Neural cell (in vitro differentiated cells): ENCODE results near the gene TNFAIP8L3. TPM values are rescaled to one million over a fixed set of nuclear protein-coding genes. Genes with fewer than 3 reads are reported as not detected.

Source experiments
- H2AFZ ChIP-seq: fragments of 200-600, 300-800 bp; sonication (generic), shearing (Covaris generic); 2 replicates; pipeline ENCODE4 v1.6.0; 2014; ENCODE audit warnings: low read depth, mild to moderate bottlenecking, antibody characterized with exemption, low read length, moderate library complexity
- H3F3A ChIP-seq: fragments of 200-600 bp; shearing (Covaris generic); 2 replicates; pipeline ENCODE4 v1.6.1; 2016; ENCODE audit warnings: mild to moderate bottlenecking, moderate library complexity, mixed read lengths, antibody characterized with exemption, low read length; ENCODE audit not compliant: insufficient read depth, poor library complexity, severe bottlenecking
- H3K27ac ChIP-seq: fragments of 200-600, 300-800 bp; sonication (generic), shearing (Covaris generic); 2 replicates; pipeline ENCODE4 v1.5.1; 2014; ENCODE audit warnings: mild to moderate bottlenecking, low read length, moderate library complexity
- H3K27me3 ChIP-seq: fragments of 300-800, 200-600 bp; sonication (generic), shearing (Covaris generic); 2 replicates; pipeline ENCODE4 v1.6.0; 2014; ENCODE audit warnings: mild to moderate bottlenecking, low read depth, low read length, moderate library complexity; ENCODE audit not compliant: insufficient read depth
- H3K36me3 ChIP-seq: fragments of 300-800, 200-600 bp; sonication (generic), shearing (Covaris generic); 2 replicates; pipeline ENCODE4 v1.5.1; 2014; ENCODE audit warnings: mild to moderate bottlenecking, antibody characterized with exemption, low read length, moderate library complexity; ENCODE audit not compliant: insufficient read depth
- H3K4me2 ChIP-seq: fragments of 300-800, 200-600 bp; sonication (generic), shearing (Covaris generic); 2 replicates; pipeline ENCODE4 v1.6.0; 2014; ENCODE audit warnings: mild to moderate bottlenecking, low read length
- H3K4me3 ChIP-seq: fragments of 300-800, 200-600 bp; sonication (generic), shearing (Covaris generic); 2 replicates; pipeline ENCODE4 v1.5.1; 2014; ENCODE audit warnings: mild to moderate bottlenecking, low read length, moderate library complexity
- H3K79me2 ChIP-seq: fragments of 200-600 bp; shearing (Covaris generic); replicated peaks from 2 replicates; pipeline ENCODE4 v1.6.0; 2014; ENCODE audit warnings: mild to moderate bottlenecking, low read length, moderate library complexity; ENCODE audit not compliant: insufficient read depth
- H3K9ac ChIP-seq: fragments of 300-800, 200-600 bp; sonication (generic), shearing (Covaris generic); 2 replicates; pipeline ENCODE4 v1.6.1; 2016; ENCODE audit warnings: mild to moderate bottlenecking, low read length, mixed read lengths
- H3K9me2 ChIP-seq: fragments of 200-600 bp; shearing (Covaris generic); 2 replicates; pipeline ENCODE4 v1.6.1; 2016; ENCODE audit warnings: mild to moderate bottlenecking, low read length, mixed read lengths; ENCODE audit not compliant: insufficient read depth
- H3K9me3 ChIP-seq: fragments of 200-600, 300-800 bp; sonication (generic), shearing (Covaris generic); 2 replicates; pipeline ENCODE4 v1.6.1; 2016; ENCODE audit warnings: mild to moderate bottlenecking, mixed run types, low read length, moderate library complexity, mixed read lengths
- H4K20me1 ChIP-seq: fragments of 200-600 bp; shearing (Covaris generic); 2 replicates; pipeline ENCODE4 v1.6.1; 2016; ENCODE audit warnings: mild to moderate bottlenecking, mixed run types; ENCODE audit not compliant: insufficient read depth
- EP300 ChIP-seq: fragments of 450-650 bp; conservative IDR thresholded peaks from 2 replicates; pipeline ENCODE4 v1.6.1; 2014; ENCODE audit warnings: antibody characterized with exemption, mild to moderate bottlenecking, moderate library complexity; ENCODE audit not compliant: poor library complexity, severe bottlenecking
- EZH2 ChIP-seq: fragments of 200-600, 300-800 bp; shearing (Covaris generic), sonication (generic); IDR thresholded peaks from 2 replicates; pipeline ENCODE4 v1.6.1; 2014; ENCODE audit warnings: antibody characterized with exemption, low read length, borderline replicate concordance, mild to moderate bottlenecking; ENCODE audit not compliant: insufficient read depth, poor library complexity, severe bottlenecking
- MXI1 ChIP-seq: fragments of 450-650 bp; conservative IDR thresholded peaks from 2 replicates; pipeline ENCODE4 v1.6.1; 2014; ENCODE audit warnings: antibody characterized with exemption, mild to moderate bottlenecking; ENCODE audit not compliant: poor library complexity, severe bottlenecking
- POLR2AphosphoS5 ChIP-seq: IDR thresholded peaks from 2 replicates; pipeline ENCODE4 v1.6.1; 2012
- RAD21 ChIP-seq: fragments of 450-650 bp; conservative IDR thresholded peaks from 2 replicates; pipeline ENCODE4 v1.6.1; 2014; ENCODE audit warnings: antibody characterized with exemption, mild to moderate bottlenecking, moderate library complexity
- SMC3 ChIP-seq: fragments of 450-650 bp; conservative IDR thresholded peaks from 2 replicates; pipeline ENCODE4 v1.6.1; 2014; ENCODE audit warnings: antibody characterized with exemption, mild to moderate bottlenecking, moderate library complexity; ENCODE audit not compliant: poor library complexity
- TAF1 ChIP-seq: IDR thresholded peaks from 2 replicates; pipeline ENCODE4 v1.6.1; 2012; ENCODE audit warnings: low read depth
- polyA plus RNA-seq: library from polyadenylated mRNA; depleted of rRNA; stranded (reverse); fragments of >200 nt; gene quantifications from 2 replicates; pipeline ENCODE4 v1.2.3, GENCODE V29; 2014
- TF ChIP-seq, protein P1 (sequence below): IDR thresholded peaks from 2 replicates; pipeline ENCODE4 v1.6.1; 2012; ENCODE audit warnings: borderline replicate concordance
- TF ChIP-seq, protein P2 (sequence below): fragments of 450-650 bp; IDR thresholded peaks from 2 replicates; pipeline ENCODE4 v1.5.1; 2014; ENCODE audit warnings: antibody characterized with exemption, mild to moderate bottlenecking, moderate library complexity; ENCODE audit not compliant: poor library complexity, severe bottlenecking

The TNFAIP8L3 gene
- polyA plus RNA-seq, 1 donor from 2014 or later = 0.16 TPM

DNA sequence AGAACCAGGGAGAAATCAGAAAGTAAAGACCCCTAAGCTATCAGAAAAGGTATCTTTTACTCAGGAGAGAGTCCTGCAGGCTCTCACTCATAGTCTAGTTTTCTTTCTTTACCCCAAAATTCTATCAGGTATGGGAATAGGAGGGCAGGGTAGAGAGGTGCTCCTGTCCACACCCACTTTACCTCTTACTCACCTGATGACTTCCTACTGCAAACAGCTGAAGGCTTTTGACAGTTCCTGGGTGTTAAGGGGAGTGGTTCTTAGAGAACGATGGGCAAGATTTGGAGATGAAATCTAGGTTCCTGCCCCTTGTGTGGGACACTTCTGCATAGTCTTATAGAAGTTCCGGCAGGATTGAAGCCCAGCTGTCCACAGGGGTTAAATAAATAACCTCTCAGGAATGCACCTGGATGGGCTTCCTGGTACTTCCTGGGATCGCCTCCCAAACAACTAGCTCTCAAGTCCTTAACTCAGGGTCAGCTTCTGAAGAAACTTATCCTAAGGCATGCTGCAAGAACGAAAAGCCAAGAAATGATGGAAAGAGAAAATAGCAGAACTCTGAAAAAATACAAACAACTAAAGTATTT is 10.8 kb upstream of the TNFAIP8L3 start:
- no peaks in the 10 kb centered on the region for H3K27me3 ChIP-seq
- H3K79me2 ChIP-seq = no peaks in the 10 kb centered on the region
- H3K9ac ChIP-seq = no peak overlapping the region
- H2AFZ ChIP-seq = no peak overlapping the region
- H3K36me3 ChIP-seq = no peaks in the 10 kb centered on the region
- no peak overlapping the region for H3K27ac ChIP-seq
- H3K4me2 ChIP-seq = no peak overlapping the region
- no peaks in the 10 kb centered on the region for H3K9me3 ChIP-seq
- no peaks in the 10 kb centered on the region for H3K9me2 ChIP-seq
- H3K4me3 ChIP-seq = no peak overlapping the region
- no peak for TF ChIP-seq SMC3
- TF ChIP-seq, protein P1, sequence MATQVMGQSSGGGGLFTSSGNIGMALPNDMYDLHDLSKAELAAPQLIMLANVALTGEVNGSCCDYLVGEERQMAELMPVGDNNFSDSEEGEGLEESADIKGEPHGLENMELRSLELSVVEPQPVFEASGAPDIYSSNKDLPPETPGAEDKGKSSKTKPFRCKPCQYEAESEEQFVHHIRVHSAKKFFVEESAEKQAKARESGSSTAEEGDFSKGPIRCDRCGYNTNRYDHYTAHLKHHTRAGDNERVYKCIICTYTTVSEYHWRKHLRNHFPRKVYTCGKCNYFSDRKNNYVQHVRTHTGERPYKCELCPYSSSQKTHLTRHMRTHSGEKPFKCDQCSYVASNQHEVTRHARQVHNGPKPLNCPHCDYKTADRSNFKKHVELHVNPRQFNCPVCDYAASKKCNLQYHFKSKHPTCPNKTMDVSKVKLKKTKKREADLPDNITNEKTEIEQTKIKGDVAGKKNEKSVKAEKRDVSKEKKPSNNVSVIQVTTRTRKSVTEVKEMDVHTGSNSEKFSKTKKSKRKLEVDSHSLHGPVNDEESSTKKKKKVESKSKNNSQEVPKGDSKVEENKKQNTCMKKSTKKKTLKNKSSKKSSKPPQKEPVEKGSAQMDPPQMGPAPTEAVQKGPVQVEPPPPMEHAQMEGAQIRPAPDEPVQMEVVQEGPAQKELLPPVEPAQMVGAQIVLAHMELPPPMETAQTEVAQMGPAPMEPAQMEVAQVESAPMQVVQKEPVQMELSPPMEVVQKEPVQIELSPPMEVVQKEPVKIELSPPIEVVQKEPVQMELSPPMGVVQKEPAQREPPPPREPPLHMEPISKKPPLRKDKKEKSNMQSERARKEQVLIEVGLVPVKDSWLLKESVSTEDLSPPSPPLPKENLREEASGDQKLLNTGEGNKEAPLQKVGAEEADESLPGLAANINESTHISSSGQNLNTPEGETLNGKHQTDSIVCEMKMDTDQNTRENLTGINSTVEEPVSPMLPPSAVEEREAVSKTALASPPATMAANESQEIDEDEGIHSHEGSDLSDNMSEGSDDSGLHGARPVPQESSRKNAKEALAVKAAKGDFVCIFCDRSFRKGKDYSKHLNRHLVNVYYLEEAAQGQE = no peak
- TF ChIP-seq, protein P2, sequence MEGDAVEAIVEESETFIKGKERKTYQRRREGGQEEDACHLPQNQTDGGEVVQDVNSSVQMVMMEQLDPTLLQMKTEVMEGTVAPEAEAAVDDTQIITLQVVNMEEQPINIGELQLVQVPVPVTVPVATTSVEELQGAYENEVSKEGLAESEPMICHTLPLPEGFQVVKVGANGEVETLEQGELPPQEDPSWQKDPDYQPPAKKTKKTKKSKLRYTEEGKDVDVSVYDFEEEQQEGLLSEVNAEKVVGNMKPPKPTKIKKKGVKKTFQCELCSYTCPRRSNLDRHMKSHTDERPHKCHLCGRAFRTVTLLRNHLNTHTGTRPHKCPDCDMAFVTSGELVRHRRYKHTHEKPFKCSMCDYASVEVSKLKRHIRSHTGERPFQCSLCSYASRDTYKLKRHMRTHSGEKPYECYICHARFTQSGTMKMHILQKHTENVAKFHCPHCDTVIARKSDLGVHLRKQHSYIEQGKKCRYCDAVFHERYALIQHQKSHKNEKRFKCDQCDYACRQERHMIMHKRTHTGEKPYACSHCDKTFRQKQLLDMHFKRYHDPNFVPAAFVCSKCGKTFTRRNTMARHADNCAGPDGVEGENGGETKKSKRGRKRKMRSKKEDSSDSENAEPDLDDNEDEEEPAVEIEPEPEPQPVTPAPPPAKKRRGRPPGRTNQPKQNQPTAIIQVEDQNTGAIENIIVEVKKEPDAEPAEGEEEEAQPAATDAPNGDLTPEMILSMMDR = no peak
- TF ChIP-seq RAD21 = no peak
- no peak for TF ChIP-seq TAF1
- TF ChIP-seq POLR2AphosphoS5 = no peak
- no peak for TF ChIP-seq EZH2
- no peak for TF ChIP-seq MXI1
- no peak for TF ChIP-seq EP300
- H3F3A ChIP-seq = no peaks in the 10 kb centered on the region
- H4K20me1 ChIP-seq = no peaks in the 10 kb centered on the region

DNA sequence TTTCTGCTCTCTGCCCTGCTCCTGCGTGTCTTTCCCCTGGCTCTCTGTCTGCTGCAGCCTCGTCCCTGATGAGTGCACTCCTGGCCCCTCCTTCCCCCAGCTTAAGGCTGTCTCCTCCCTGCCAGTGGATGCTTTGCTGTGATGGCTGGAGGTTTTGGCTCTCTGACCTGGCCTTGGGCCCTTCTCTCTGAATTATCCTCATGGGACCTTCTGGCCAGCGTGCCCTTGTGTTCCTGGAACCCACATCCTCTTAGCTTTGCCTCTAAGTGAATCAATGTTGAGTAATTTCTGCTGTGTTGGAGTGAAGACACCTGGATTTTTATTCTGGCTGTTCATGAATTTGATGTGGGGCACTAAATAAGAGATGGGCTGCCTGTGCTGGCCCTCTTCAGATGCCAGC is 9.8 kb upstream of the TNFAIP8L3 start:
- Histone ChIP-seq H3K79me2 (no peaks in the 10 kb centered on the region), H3F3A (no peaks in the 10 kb centered on the region), H3K4me3 (no peak overlapping the region), H3K27ac (no peak overlapping the region), H2AFZ (no peak overlapping the region), H3K27me3 (no peaks in the 10 kb centered on the region), H3K9me3 (no peaks in the 10 kb centered on the region), H3K9ac (no peak overlapping the region), H3K4me2 (no peak overlapping the region), H4K20me1 (no peaks in the 10 kb centered on the region), H3K9me2 (no peaks in the 10 kb centered on the region), H3K36me3 (no peaks in the 10 kb centered on the region)
- no peak for TF ChIP-seq MXI1
- TF ChIP-seq, protein P1 = no peak
- TF ChIP-seq, protein P2 = no peak
- no peak for TF ChIP-seq TAF1
- TF ChIP-seq EP300 = no peak
- no peak for TF ChIP-seq RAD21
- TF ChIP-seq SMC3 = no peak
- no peak for TF ChIP-seq EZH2
- TF ChIP-seq POLR2AphosphoS5 = no peak
